M059J (cell line): Measurements from ENCODE around the gene ZSCAN20. TPM values are rescaled to one million over a fixed set of nuclear protein-coding genes. Genes with fewer than 3 reads are reported as not detected.

Experiments
- DNase-seq: peaks from one replicate; pipeline ENCODE4 v3.0.0-alpha.2; 2012; ENCODE audit warnings: low read depth
- total RNA-seq: library from RNA; depleted of rRNA; stranded (reverse); fragments of >200 nt; shearing (Covaris generic); gene quantifications from 2 replicates; pipeline ENCODE4 v1.2.3, GENCODE V29; 2014; rRNA removed

ZSCAN20 gene
- total RNA-seq, 1 experiment from 2014 or later, result 5.9 TPM

DNA sequence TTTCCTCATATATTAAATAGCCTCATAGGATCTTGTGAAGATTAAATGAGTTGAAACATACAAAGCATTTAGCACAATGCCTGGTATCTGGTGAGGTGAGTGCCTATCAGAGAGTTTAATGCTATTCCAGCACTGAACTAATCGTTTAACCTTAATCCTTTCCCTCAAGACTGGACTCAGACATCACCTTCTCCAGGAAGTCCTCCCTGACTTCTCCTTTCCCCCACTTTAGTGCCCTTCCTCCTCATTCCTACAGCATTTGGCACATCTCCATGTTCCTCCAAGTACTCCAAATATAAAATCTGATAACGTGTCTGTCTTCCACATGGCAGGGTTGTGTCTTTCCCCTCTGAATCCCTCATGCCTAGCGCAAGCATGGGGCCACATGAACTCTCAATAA, 59.8 kb downstream of the ZSCAN20 start:
- DNase-seq, result no peak

DNA sequence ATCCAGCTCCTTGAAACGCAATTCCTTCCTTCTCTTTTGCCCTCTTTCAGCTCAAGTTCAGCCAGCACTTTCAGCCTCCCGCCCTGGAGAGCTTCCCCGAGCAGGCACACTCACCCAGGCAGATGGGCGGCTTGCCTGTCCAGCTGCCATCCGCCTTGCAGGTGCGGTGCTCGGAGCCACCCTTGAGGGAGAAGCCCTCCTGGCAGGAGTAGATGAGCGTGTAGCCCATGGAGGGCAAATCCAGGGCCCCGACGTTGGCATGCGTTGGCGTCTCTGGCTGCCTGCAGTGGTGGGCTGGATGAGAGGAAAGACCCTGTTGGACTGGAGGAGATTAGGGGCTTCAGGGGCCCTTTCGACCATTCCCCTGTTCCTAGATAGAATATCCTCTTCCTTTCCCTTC, 60.5 kb downstream of the ZSCAN20 start:
- DNase-seq, result no peak

DNA sequence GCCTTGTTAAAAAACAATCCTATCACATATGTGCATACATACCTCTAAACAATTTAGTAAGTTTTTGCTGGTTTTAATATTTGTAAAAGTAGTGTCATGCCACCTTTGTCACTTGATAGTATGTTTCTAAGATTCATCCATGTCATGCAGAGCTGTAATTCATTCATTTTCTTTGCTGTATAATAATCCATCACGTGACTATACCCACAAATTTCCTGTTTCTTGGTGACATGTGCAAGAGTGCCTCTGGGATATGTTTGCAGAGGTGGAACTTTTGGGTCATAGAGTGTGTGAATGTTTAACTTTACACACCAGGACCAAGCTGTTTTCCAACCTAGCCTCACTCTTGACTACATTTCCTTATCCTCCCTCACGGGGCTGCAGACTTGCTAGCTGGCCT, 62.9 kb downstream of the ZSCAN20 start:
- DNase-seq, result no peak

DNA sequence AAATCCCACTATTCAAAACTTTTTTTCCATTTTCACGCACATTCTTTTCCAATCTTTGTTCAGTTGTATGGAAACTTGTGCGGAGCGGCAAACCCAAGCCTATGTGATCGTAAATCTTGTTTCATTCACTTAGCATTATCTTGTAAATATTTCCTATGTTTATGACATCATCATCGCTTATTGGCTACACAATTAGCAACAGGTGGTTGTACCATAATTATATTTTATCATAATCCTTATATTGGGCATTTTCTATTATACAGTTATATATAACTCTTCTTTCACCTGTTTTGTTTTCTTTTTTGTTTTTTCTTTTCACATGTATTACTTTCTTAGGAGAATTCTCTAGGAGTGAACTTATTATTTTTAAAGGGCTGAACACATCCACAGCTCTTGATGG, 65.4 kb downstream of the ZSCAN20 start:
- DNase-seq, result no peak

DNA sequence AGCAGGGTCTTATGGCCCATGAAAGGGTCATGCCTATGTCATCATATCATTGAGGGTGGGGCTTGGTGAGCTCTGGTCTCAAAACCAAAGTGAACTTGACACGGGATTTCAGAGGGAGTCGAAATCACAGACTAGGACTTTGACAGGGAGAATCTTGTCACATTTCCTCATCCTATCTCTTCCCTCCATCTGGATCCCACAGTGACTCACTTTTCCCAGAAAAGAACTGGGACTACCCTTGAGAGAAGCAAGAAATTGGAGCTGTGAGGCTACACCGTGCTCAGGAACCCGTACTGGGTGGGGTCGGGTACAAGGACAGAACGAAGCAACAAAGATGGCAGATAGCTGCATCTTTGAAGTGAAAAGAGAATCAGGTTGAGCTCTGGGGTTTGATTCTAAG, 69.5 kb downstream of the ZSCAN20 start:
- no peak for DNase-seq

Other genes with a start within 250 kb of the ZSCAN20 start
- 6.2 and 15.2 TPM in 2 replicates for gene ZNF362, start 216.2 kb upstream of the ZSCAN20 start, total RNA-seq
- not detected in 2 replicates for gene A3GALT2, start 151.5 kb upstream of the ZSCAN20 start, total RNA-seq
- 106 and 128 TPM in 2 replicates for gene PHC2, start 41.5 kb upstream of the ZSCAN20 start, total RNA-seq